Muscle layer of duodenum (tissue), 2 donors: ENCODE data around the gene MEIS2.

Experiments used
- H3K27ac ChIP-seq: one replicate; pipeline ENCODE4 v1.7.0; 2013; ENCODE audit warnings: mild to moderate bottlenecking, low read length
- H3K27me3 ChIP-seq: one replicate; pipeline ENCODE4 v1.7.0; 2013; ENCODE audit warnings: low read depth, mild to moderate bottlenecking, control low read depth, low read length
- H3K36me3 ChIP-seq, 2 donors: one replicate each; pipeline ENCODE4 v1.7.0; 2013; ENCODE audit warnings: low read length in 2 of 2, control low read depth in 1 of 2, mild to moderate bottlenecking in 1 of 2; ENCODE audit not compliant: insufficient read depth in 2 of 2, control insufficient read depth in 1 of 2
- H3K4me1 ChIP-seq, 2 donors: one replicate each; pipeline ENCODE4 v1.7.0; 2013; ENCODE audit warnings: low read length in 2 of 2, mild to moderate bottlenecking in 2 of 2, control low read depth in 1 of 2, moderate library complexity in 1 of 2; ENCODE audit not compliant: insufficient read depth in 2 of 2, control insufficient read depth in 1 of 2
- H3K4me3 ChIP-seq, 2 donors: one replicate each; pipeline ENCODE4 v1.7.0; 2013; ENCODE audit warnings: low read length in 2 of 2, low read depth in 1 of 2, mild to moderate bottlenecking in 1 of 2
- H3K9me3 ChIP-seq, 2 donors: one replicate each; pipeline ENCODE4 v1.7.0; 2013; ENCODE audit warnings: low read length in 2 of 2, control low read depth in 1 of 2, mild to moderate bottlenecking in 1 of 2; ENCODE audit not compliant: control insufficient read depth in 1 of 2
- donor health status: healthy.

MEIS2 gene

GRCh38 chr15:37083610-37084009 lies 16.7 kb downstream of the MEIS2 start:
- H3K4me3 ChIP-seq: no peak overlapping the region
- H3K27me3 ChIP-seq: no peaks in the 10 kb centered on the region
- peaks cover 13 to 48% of the 10 kb centered on the region in 2 donors for H3K4me1 ChIP-seq
- H3K9me3 ChIP-seq: no peaks in the 10 kb centered on the region
- peak overlapping the region; percentile 52 for H3K27ac ChIP-seq
- H3K36me3 ChIP-seq: peaks cover 0 to 17% of the 10 kb centered on the region in 2 donors

- Histone ChIP-seq H3K4me3 (no peak overlapping the region), H3K9me3 (no peaks in the 10 kb centered on the region), H3K4me1 (peaks cover 9 to 43% of the 10 kb centered on the region in 2 donors), H3K36me3 (peaks cover 0 to 12% of the 10 kb centered on the region in 2 donors), H3K27ac (peak overlapping the region; percentile 70), H3K27me3 (no peaks in the 10 kb centered on the region)
Measured at GRCh38 chr15:37081983-37082382, 18.4 kb downstream of the MEIS2 start.

GRCh38 chr15:37080261-37080921 lies 20.0 kb downstream of the MEIS2 start:
- H3K36me3 ChIP-seq: peaks cover 0 to 10% of the 10 kb centered on the region in 2 donors
- peaks cover 9 to 34% of the 10 kb centered on the region in 2 donors for H3K4me1 ChIP-seq
- no peaks in the 10 kb centered on the region for H3K9me3 ChIP-seq
- H3K27ac ChIP-seq: peak overlapping the region; percentile 60
- no peaks in the 10 kb centered on the region for H3K27me3 ChIP-seq
- H3K4me3 ChIP-seq: no peak overlapping the region

GRCh38 chr15:37079726-37080125 lies 20.6 kb downstream of the MEIS2 start:
- Histone ChIP-seq H3K4me3 (no peak overlapping the region), H3K4me1 (peaks cover 9 to 32% of the 10 kb centered on the region in 2 donors), H3K36me3 (peaks cover 3 to 6% of the 10 kb centered on the region in 2 donors), H3K27ac (peak overlapping the region; percentile 60), H3K9me3 (no peaks in the 10 kb centered on the region), H3K27me3 (no peaks in the 10 kb centered on the region)

- Histone ChIP-seq H3K9me3 (no peaks in the 10 kb centered on the region), H3K27ac (no peak overlapping the region), H3K4me1 (peaks cover 9 to 30% of the 10 kb centered on the region in 2 donors)
Measured at GRCh38 chr15:37078566-37078965, 21.8 kb downstream of the MEIS2 start.

GRCh38 chr15:37077623-37078351 lies 22.6 kb downstream of the MEIS2 start:
- H3K4me1 ChIP-seq: peaks cover 7 to 28% of the 10 kb centered on the region in 2 donors
- no peaks in the 10 kb centered on the region for H3K9me3 ChIP-seq
- peaks cover 4 to 6% of the 10 kb centered on the region in 2 donors for H3K36me3 ChIP-seq
- no peak overlapping the region for H3K4me3 ChIP-seq
- no peaks in the 10 kb centered on the region for H3K27me3 ChIP-seq
- H3K27ac ChIP-seq: no peak overlapping the region

More at GRCh38 chr15:37078566-37078965, 21.8 kb downstream of the MEIS2 start:
- Histone ChIP-seq H3K27me3 (no peaks in the 10 kb centered on the region), H3K36me3 (peaks cover 4 to 6% of the 10 kb centered on the region in 2 donors), H3K4me3 (no peak overlapping the region)

- Histone ChIP-seq H3K4me1 (peaks cover 7 to 30% of the 10 kb centered on the region in 2 donors), H3K27ac (peak overlapping the region; percentile 11), H3K36me3 (peaks cover 4 to 6% of the 10 kb centered on the region in 2 donors), H3K4me3 (no peak overlapping the region), H3K27me3 (no peaks in the 10 kb centered on the region), H3K9me3 (no peaks in the 10 kb centered on the region)
Measured at GRCh38 chr15:37076543-37076942, 23.8 kb downstream of the MEIS2 start.

- H3K27ac ChIP-seq: no peak overlapping the region
- H3K4me3 ChIP-seq: no peak overlapping the region
- peaks cover 4 to 30% of the 10 kb centered on the region in 2 donors for H3K4me1 ChIP-seq
Measured at GRCh38 chr15:37075777-37076176, 24.6 kb downstream of the MEIS2 start.

GRCh38 chr15:37072181-37072580 lies 28.2 kb downstream of the MEIS2 start:
- H3K36me3 ChIP-seq: peaks cover 3 to 11% of the 10 kb centered on the region in 2 donors
- H3K4me3 ChIP-seq: no peak overlapping the region
- no peaks in the 10 kb centered on the region for H3K9me3 ChIP-seq
- peaks cover 0 to 25% of the 10 kb centered on the region in 2 donors for H3K4me1 ChIP-seq
- H3K27me3 ChIP-seq: no peaks in the 10 kb centered on the region
- H3K27ac ChIP-seq: no peak overlapping the region

More at GRCh38 chr15:37075777-37076176, 24.6 kb downstream of the MEIS2 start:
- H3K27me3 ChIP-seq: no peaks in the 10 kb centered on the region
- H3K9me3 ChIP-seq: no peaks in the 10 kb centered on the region
- H3K36me3 ChIP-seq: peaks cover 4 to 6% of the 10 kb centered on the region in 2 donors

GRCh38 chr15:37071134-37071533 lies 29.2 kb downstream of the MEIS2 start:
- no peak overlapping the region for H3K27ac ChIP-seq
- peaks cover 0 to 21% of the 10 kb centered on the region in 2 donors for H3K4me1 ChIP-seq
- H3K27me3 ChIP-seq: no peaks in the 10 kb centered on the region
- no peak overlapping the region for H3K4me3 ChIP-seq
- no peaks in the 10 kb centered on the region for H3K9me3 ChIP-seq
- peaks cover 0 to 12% of the 10 kb centered on the region in 2 donors for H3K36me3 ChIP-seq

- Histone ChIP-seq H3K9me3 (no peaks in the 10 kb centered on the region), H3K4me1 (peaks cover 0 to 21% of the 10 kb centered on the region in 2 donors)
Measured at GRCh38 chr15:37070686-37071085, 29.7 kb downstream of the MEIS2 start.

More at GRCh38 chr15:37070686-37071085, 29.7 kb downstream of the MEIS2 start:
- Histone ChIP-seq H3K4me3 (no peak overlapping the region), H3K27ac (no peak overlapping the region), H3K27me3 (no peaks in the 10 kb centered on the region), H3K36me3 (peaks cover 0 to 12% of the 10 kb centered on the region in 2 donors)
